PC-3 (cell line): ENCODE measurements around the gene ASF1B. TPM values are rescaled to one million over a fixed set of nuclear protein-coding genes. Genes with fewer than 3 reads are reported as not detected.

ENCODE experiments used
- ATAC-seq: fragments of 200-7000 bp; cut with Tn5 transposase; 2 replicates; pipeline ENCODE4 v1.9.1; 2020; ENCODE audit warnings: mild to moderate bottlenecking, moderate library complexity
- BruUV-seq: library from RNA; stranded (reverse); fragments of 400-500 nt; replicated peaks from 2 replicates; lab custom pipeline; 2021; lab: Mats Ljungman, UMichigan
- CTCF ChIA-PET: fragments of 300-600 bp; sonication (Branson Sonifier 250); formaldehyde crosslinking; loops from one replicate; lab custom pipeline; 2022; ENCODE audit warnings: antibody characterized with exemption; lab: Charles Lee
- POLR2A ChIA-PET: fragments of 300-600 bp; sonication (Branson Sonifier 250); formaldehyde crosslinking; loops from one replicate; lab custom pipeline; 2022; ENCODE audit warnings: antibody characterized with exemption; ENCODE audit not compliant: unreplicated experiment; lab: Charles Lee
- DNase-seq: peaks from one replicate; pipeline ENCODE4 v3.0.0-alpha.2; 2015
- H2AFZ ChIP-seq: fragments of 300-600 bp; sonication (generic); 2 replicates; pipeline ENCODE4 v1.6.0; 2016; ENCODE audit warnings: antibody characterized with exemption, low read length
- H3F3A ChIP-seq: fragments of 300-600 bp; sonication (generic); one replicate; pipeline ENCODE4 v1.6.0; 2017; ENCODE audit warnings: antibody characterized with exemption, low read length, control low read depth, mild to moderate bottlenecking; ENCODE audit not compliant: unreplicated experiment
- H3K27ac ChIP-seq: fragments of 300-600 bp; sonication (generic); 2 replicates; pipeline ENCODE4 v1.5.1; 2016; ENCODE audit warnings: mild to moderate bottlenecking, low read length
- H3K27me3 ChIP-seq: fragments of 300-600 bp; sonication (generic); 2 replicates; pipeline ENCODE4 v1.6.1; 2016; ENCODE audit warnings: low read length, mixed read lengths
- H3K36me3 ChIP-seq: fragments of 300-600 bp; sonication (generic); 2 replicates; pipeline ENCODE4 v1.6.1; 2016; ENCODE audit warnings: low read depth, mixed run types, low read length, mixed read lengths
- H3K4me1 ChIP-seq: fragments of 300-600 bp; sonication (generic); 2 replicates; pipeline ENCODE4 v1.5.1; 2016; ENCODE audit warnings: low read length; ENCODE audit not compliant: insufficient read depth
- H3K4me2 ChIP-seq: fragments of 300-600 bp; sonication (generic); 2 replicates; pipeline ENCODE4 v1.6.0; 2016; ENCODE audit warnings: low read length
- H3K4me3 ChIP-seq: fragments of 300-600 bp; sonication (generic); 2 replicates; pipeline ENCODE4 v1.5.1; 2016; ENCODE audit warnings: mild to moderate bottlenecking, low read length, mixed read lengths
- H3K79me2 ChIP-seq: fragments of 300-600 bp; sonication (generic); 2 replicates; pipeline ENCODE4 v1.6.1; 2017; ENCODE audit warnings: low read length, mixed read lengths
- H3K9ac ChIP-seq: fragments of 300-600 bp; sonication (generic); 2 replicates; pipeline ENCODE4 v1.6.0; 2016; ENCODE audit warnings: mild to moderate bottlenecking, low read length
- H3K9me2 ChIP-seq: fragments of 300-600 bp; sonication (generic); replicated peaks from 2 replicates; pipeline ENCODE4 v1.6.1; 2016; ENCODE audit warnings: mixed run types, low read length, mixed read lengths
- H3K9me3 ChIP-seq: fragments of 300-600 bp; sonication (generic); 2 replicates; pipeline ENCODE4 v1.6.1; 2016; ENCODE audit warnings: low read length, mixed read lengths
- H4K20me1 ChIP-seq: fragments of 300-600 bp; sonication (generic); 2 replicates; pipeline ENCODE4 v1.6.1; 2016; ENCODE audit warnings: low read length, mixed read lengths
- CTCF ChIP-seq: fragments of 300-600 bp; sonication (generic); conservative IDR thresholded peaks from 2 replicates; pipeline ENCODE4 v1.5.1; 2017; ENCODE audit warnings: antibody characterized with exemption, low read depth, mild to moderate bottlenecking, low read length
- EZH2 ChIP-seq: fragments of 300-600 bp; sonication (generic); IDR thresholded peaks from one replicate; pipeline ENCODE4 v1.6.1; 2017; ENCODE audit warnings: antibody characterized with exemption, mild to moderate bottlenecking, low read length; ENCODE audit not compliant: unreplicated experiment
- EZH2phosphoT487 ChIP-seq: fragments of 300-600 bp; sonication (generic); IDR thresholded peaks from 2 replicates; pipeline ENCODE4 v1.6.1; 2018; ENCODE audit warnings: mild to moderate bottlenecking, antibody characterized with exemption, low read length, borderline replicate concordance
- intact Hi-C: fragments of 100-400 bp; cut with micrococcal nuclease; formaldehyde crosslinking; loops from 2 replicates; pipeline ENCODE4 v1.9.0; 2023
- total RNA-seq: library from RNA; depleted of rRNA; stranded (reverse); fragments of >200 nt; gene quantifications from 2 replicates; pipeline ENCODE4 v1.2.3, GENCODE V29; 2014

The ASF1B gene
- total RNA-seq, 1 experiment from 2014 or later: 84.7 TPM

DNA sequence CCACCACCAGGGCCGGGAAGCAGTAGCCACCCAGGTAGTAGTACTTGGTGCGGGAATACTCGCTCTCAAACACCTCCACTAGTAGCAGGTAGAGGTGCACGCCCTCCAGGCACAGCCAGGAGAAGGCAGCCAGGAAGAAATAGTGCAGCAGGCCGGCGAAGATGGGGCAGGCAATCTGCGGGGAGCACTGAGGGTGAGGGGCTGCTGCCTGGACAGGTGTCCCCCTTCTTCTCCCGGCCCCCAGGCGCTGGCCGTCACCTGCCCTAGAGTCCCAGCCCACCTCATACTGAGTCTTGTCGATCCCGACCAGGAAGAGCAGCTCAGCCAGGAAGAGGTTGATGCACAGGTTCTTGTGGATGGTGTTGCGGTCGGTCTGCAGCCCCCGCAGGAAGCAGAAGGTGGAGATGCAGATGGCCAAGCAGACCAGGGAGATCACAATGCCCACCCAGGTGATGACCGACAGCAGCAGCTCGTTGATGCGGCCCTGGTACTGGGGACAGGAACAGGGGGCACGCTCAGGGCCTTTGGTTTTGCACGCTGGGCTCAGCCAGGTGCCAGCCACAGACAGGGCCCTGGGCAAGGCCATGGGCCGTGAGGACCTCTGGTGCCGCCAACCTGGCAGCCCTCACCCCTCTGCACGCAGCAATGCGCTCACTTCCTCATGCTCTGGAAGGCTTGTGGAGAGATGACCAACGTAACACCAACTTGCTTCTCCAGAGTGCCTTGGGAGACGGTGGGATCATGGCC is 20.8 kb upstream of the ASF1B start:
- BruUV-seq: TSS peak; percentile 16
- no peaks in the 10 kb centered on the region for H4K20me1 ChIP-seq
- H3K4me3 ChIP-seq: no peak overlapping the region
- DNase-seq (no peak), ATAC-seq (no peak)
- no peaks in the 10 kb centered on the region for H3K4me1 ChIP-seq
- POLR2A ChIA-PET: no interaction called here
- TF ChIP-seq EZH2phosphoT487 (no peak), CTCF (no peak), EZH2 (no peak)
- H3K79me2 ChIP-seq: no peaks in the 10 kb centered on the region
- H3K27ac ChIP-seq: no peak overlapping the region
- no peak overlapping the region for H3K4me2 ChIP-seq
- peaks cover 14% of the 10 kb centered on the region for H3K36me3 ChIP-seq
- H2AFZ ChIP-seq: no peak overlapping the region
- no peaks in the 10 kb centered on the region for H3K27me3 ChIP-seq
- H3K9ac ChIP-seq: no peak overlapping the region
- no peaks in the 10 kb centered on the region for H3F3A ChIP-seq
- intact Hi-C loops: no loop called here
- CTCF ChIA-PET: no interaction called here
- H3K9me3 ChIP-seq: no peaks in the 10 kb centered on the region
- H3K9me2 ChIP-seq: no peaks in the 10 kb centered on the region

DNA sequence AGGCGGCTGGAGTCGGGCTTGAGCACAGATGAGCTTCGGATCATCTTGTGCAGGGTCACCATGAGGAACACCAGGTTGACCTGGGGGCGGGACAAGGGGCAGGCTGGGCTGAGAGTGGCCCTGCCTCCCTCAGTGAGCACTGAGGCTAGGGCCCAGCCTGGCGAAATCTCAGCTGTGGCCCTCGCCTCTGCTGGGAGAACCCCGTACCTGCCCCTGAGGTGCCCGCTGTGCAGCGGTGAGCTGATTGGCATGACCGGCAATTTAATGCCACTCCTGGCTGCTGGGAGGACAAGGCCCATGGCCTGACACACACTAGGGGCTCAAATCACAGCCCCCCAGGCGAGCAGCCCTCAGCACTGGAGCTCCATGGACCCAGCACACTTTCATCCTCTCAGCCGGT is 19.7 kb upstream of the ASF1B start:
- no peaks in the 10 kb centered on the region for H3K9me3 ChIP-seq
- no peaks in the 10 kb centered on the region for H3K27me3 ChIP-seq
- BruUV-seq: no TSS peak
- ATAC-seq (no peak), DNase-seq (no peak)
- H3K36me3 ChIP-seq: peaks cover 14% of the 10 kb centered on the region
- H3K79me2 ChIP-seq: no peaks in the 10 kb centered on the region
- ChIA-PET POLR2A (no interaction called here), CTCF (no interaction called here)
- H3K4me2 ChIP-seq: no peak overlapping the region
- no peak for TF ChIP-seq EZH2phosphoT487
- TF ChIP-seq EZH2: no peak
- TF ChIP-seq CTCF: no peak
- H3K9me2 ChIP-seq: no peaks in the 10 kb centered on the region
- no peak overlapping the region for H3K9ac ChIP-seq
- H3K4me1 ChIP-seq: no peaks in the 10 kb centered on the region
- no peaks in the 10 kb centered on the region for H3F3A ChIP-seq
- H4K20me1 ChIP-seq: no peaks in the 10 kb centered on the region
- no peak overlapping the region for H3K27ac ChIP-seq
- intact Hi-C loops: no loop called here
- H2AFZ ChIP-seq: no peak overlapping the region
- no peak overlapping the region for H3K4me3 ChIP-seq

GRCh38 chr19:14155371-14155770 is 19.0 kb upstream of the ASF1B start:
- ChIA-PET POLR2A (no interaction called here), CTCF (no interaction called here)
- TF ChIP-seq EZH2: no peak
- H3K9me3 ChIP-seq: no peaks in the 10 kb centered on the region
- no peak overlapping the region for H3K4me3 ChIP-seq
- H3K9me2 ChIP-seq: no peaks in the 10 kb centered on the region
- H3K4me2 ChIP-seq: no peak overlapping the region
- no peak overlapping the region for H3K27ac ChIP-seq
- intact Hi-C loops: no loop called here
- ATAC-seq (no peak), DNase-seq (no peak)
- H3K36me3 ChIP-seq: peaks cover 14% of the 10 kb centered on the region
- H3K9ac ChIP-seq: no peak overlapping the region
- no TSS peak for BruUV-seq
- H4K20me1 ChIP-seq: no peaks in the 10 kb centered on the region
- no peaks in the 10 kb centered on the region for H3K4me1 ChIP-seq
- no peaks in the 10 kb centered on the region for H3K27me3 ChIP-seq
- no peaks in the 10 kb centered on the region for H3F3A ChIP-seq
- no peaks in the 10 kb centered on the region for H3K79me2 ChIP-seq
- no peak overlapping the region for H2AFZ ChIP-seq
